ENCODE measurements around the gene CCDC102B.

CCDC102B gene

GRCh38 chr18:68822926-68823325, 25.0 kb downstream of the CCDC102B start:
- Histone ChIP-seq H3K27me3 (replicated peaks in 2 of 5; ENCODE audit: control insufficient read depth in 4 of 5, insufficient read depth in 5 of 5, low read length in 4 of 5) (no peaks in the 10 kb centered on the region), H3K4me3 (ENCODE audit: control insufficient read depth in 1 of 7, extremely low read depth in 1 of 7, insufficient read depth in 4 of 7, low read depth in 2 of 7, low read length in 6 of 7) (no peak overlapping the region), H3K9me3 (ENCODE audit: control extremely low read depth in 1 of 5, control insufficient read depth in 4 of 5, insufficient read depth in 2 of 5, low read depth in 1 of 5, low read length in 4 of 5) (no peaks in the 10 kb centered on the region), H3K36me3 (ENCODE audit: control insufficient read depth in 4 of 4, insufficient read depth in 4 of 4, low read length in 3 of 4) (no peaks in the 10 kb centered on the region), H3K4me1 (ENCODE audit: control extremely low read depth in 1 of 4, control insufficient read depth in 4 of 4, insufficient read depth in 4 of 4, low read length in 3 of 4) (no peaks in the 10 kb centered on the region), H3K27ac (ENCODE audit: insufficient read depth in 1 of 2, low read depth in 1 of 2, low read length in 2 of 2, poor library complexity in 1 of 2, severe bottlenecking in 2 of 2) (no peak overlapping the region)
- 100% methylated on average over 2 of the region's 5 CpGs for WGBS (ENCODE audit: insufficient coverage)
- POLR2A ChIA-PET: no interaction called here
- DNase-seq: no peak
- CTCF ChIA-PET: no interaction called here

GRCh38 chr18:68826121-68826520, 28.2 kb downstream of the CCDC102B start:
- POLR2A ChIA-PET: interaction anchor here (0.6 kb wide), 1 partner anchor 143 kb away, joined by 3 read pairs; no protein-coding TSS in a partner anchor
- Histone ChIP-seq H3K4me3 (ENCODE audit: control insufficient read depth in 1 of 7, extremely low read depth in 1 of 7, insufficient read depth in 4 of 7, low read depth in 2 of 7, low read length in 6 of 7) (no peak overlapping the region), H3K27ac (ENCODE audit: insufficient read depth in 1 of 2, low read depth in 1 of 2, low read length in 2 of 2, poor library complexity in 1 of 2, severe bottlenecking in 2 of 2) (no peak overlapping the region), H3K9me3 (ENCODE audit: control extremely low read depth in 1 of 5, control insufficient read depth in 4 of 5, insufficient read depth in 2 of 5, low read depth in 1 of 5, low read length in 4 of 5) (no peaks in the 10 kb centered on the region), H3K36me3 (ENCODE audit: control insufficient read depth in 4 of 4, insufficient read depth in 4 of 4, low read length in 3 of 4) (no peaks in the 10 kb centered on the region), H3K4me1 (ENCODE audit: control extremely low read depth in 1 of 4, control insufficient read depth in 4 of 4, insufficient read depth in 4 of 4, low read length in 3 of 4) (no peaks in the 10 kb centered on the region), H3K27me3 (replicated peaks in 2 of 5; ENCODE audit: control insufficient read depth in 4 of 5, insufficient read depth in 5 of 5, low read length in 4 of 5) (no peaks in the 10 kb centered on the region)
- WGBS (ENCODE audit: insufficient coverage): 91% methylated on average over 2 of the region's 3 CpGs
- CTCF ChIA-PET: no interaction called here
- DNase-seq: no peak

DNA sequence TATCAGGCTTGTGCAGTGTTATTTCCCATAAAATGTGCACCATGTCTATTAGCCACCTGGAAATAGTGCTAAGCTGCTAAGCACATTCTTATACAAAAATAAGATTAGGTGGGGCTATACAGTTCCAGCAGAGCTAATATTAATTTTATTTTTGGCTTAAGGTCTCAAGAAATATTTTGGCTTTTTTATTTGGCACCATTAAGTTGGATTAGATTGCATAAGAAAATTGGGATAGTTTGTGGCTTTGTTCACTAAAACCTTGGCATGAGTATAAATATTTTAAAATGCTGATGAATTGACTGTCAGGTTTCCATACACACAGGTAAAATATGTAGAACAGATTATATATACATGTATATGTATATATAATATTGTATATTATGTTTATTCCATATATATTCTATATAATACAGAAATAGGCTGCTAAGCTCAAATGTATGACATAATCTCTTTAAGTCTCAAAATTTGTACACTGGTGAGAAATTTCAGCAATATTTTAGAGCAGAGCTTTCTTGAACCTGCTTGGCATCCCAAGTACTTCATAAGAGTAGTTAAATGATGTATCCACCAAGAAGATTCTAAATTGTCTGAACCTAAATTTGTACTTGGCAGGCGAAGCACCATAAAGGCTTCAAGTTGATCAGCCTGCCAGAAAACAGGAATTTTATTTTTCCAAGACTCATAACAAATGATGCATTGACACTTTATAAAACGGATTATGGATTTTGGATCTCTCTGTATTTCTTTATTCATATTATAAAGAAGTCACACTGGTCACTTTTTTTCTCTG, 32.6 kb downstream of the CCDC102B start:
- no peak overlapping the region for H3K27ac ChIP-seq (ENCODE audit: insufficient read depth in 1 of 2, low read depth in 1 of 2, low read length in 2 of 2, poor library complexity in 1 of 2, severe bottlenecking in 2 of 2)
- no peak overlapping the region for H3K4me3 ChIP-seq (ENCODE audit: control insufficient read depth in 1 of 7, extremely low read depth in 1 of 7, insufficient read depth in 4 of 7, low read depth in 2 of 7, low read length in 6 of 7)
- no CpG with 5 or more reads among the region's 2 CpGs for WGBS (ENCODE audit: insufficient coverage)
- DNase-seq: no peak
- H3K36me3 ChIP-seq (ENCODE audit: control insufficient read depth in 4 of 4, insufficient read depth in 4 of 4, low read length in 3 of 4): no peaks in the 10 kb centered on the region
- POLR2A ChIA-PET: no interaction called here
- CTCF ChIA-PET: no interaction called here
- no peaks in the 10 kb centered on the region for H3K9me3 ChIP-seq (ENCODE audit: control extremely low read depth in 1 of 5, control insufficient read depth in 4 of 5, insufficient read depth in 2 of 5, low read depth in 1 of 5, low read length in 4 of 5)
- no peaks in the 10 kb centered on the region for H3K27me3 ChIP-seq (replicated peaks in 2 of 5; ENCODE audit: control insufficient read depth in 4 of 5, insufficient read depth in 5 of 5, low read length in 4 of 5)
- no peaks in the 10 kb centered on the region for H3K4me1 ChIP-seq (ENCODE audit: control extremely low read depth in 1 of 4, control insufficient read depth in 4 of 4, insufficient read depth in 4 of 4, low read length in 3 of 4)

GRCh38 chr18:68833756-68834155, 35.9 kb downstream of the CCDC102B start:
- H3K36me3 ChIP-seq (ENCODE audit: control insufficient read depth in 4 of 4, insufficient read depth in 4 of 4, low read length in 3 of 4): no peaks in the 10 kb centered on the region
- no peak overlapping the region for H3K27ac ChIP-seq (ENCODE audit: insufficient read depth in 1 of 2, low read depth in 1 of 2, low read length in 2 of 2, poor library complexity in 1 of 2, severe bottlenecking in 2 of 2)
- ChIA-PET POLR2A (no interaction called here), CTCF (no interaction called here)
- 100% methylated on average over 4 of the region's 5 CpGs for WGBS (ENCODE audit: insufficient coverage)
- DNase-seq: no peak
- H3K4me3 ChIP-seq (ENCODE audit: control insufficient read depth in 1 of 7, extremely low read depth in 1 of 7, insufficient read depth in 4 of 7, low read depth in 2 of 7, low read length in 6 of 7): no peak overlapping the region
- H3K27me3 ChIP-seq (replicated peaks in 2 of 5; ENCODE audit: control insufficient read depth in 4 of 5, insufficient read depth in 5 of 5, low read length in 4 of 5): no peaks in the 10 kb centered on the region
- peaks cover 0 to 5% (median 0%) of the 10 kb centered on the region in 4 experiments for H3K4me1 ChIP-seq (ENCODE audit: control extremely low read depth in 1 of 4, control insufficient read depth in 4 of 4, insufficient read depth in 4 of 4, low read length in 3 of 4)
- no peaks in the 10 kb centered on the region for H3K9me3 ChIP-seq (ENCODE audit: control extremely low read depth in 1 of 5, control insufficient read depth in 4 of 5, insufficient read depth in 2 of 5, low read depth in 1 of 5, low read length in 4 of 5)

DNA sequence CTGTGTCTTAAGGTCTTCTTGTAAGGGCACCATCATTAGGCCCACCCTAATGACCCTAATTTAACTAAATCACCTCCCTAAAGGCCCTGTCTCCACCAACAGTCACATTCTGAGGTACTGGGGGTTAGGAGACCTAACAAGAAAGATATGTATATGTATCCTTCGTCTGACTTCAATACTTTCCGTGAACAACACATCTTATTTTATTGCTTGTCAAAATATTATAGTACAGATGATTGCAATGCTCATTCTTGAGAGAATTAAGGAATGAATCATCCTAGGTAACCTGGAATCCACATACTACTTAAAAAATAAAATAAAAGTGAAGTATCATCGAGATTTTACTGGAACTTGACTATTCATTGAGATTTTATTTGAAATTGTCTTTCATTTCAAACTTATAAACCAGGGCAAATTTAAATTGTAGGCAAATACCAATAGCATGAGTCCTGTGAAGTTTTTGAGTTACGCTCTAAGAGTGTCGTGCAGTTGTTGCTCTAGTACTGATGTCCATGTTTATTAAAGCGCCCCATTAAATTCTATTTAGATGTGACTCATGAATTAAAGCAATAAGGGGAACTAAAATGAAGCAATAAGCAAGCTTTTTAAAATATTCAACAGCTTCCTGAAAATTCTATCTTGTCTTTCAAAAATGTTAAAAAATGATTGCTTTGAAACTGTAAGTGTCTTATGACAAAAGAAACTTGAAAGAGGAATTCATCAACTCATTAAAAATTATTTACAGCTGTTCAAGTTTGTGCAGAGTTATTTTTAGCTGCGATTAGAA, 40.0 kb downstream of the CCDC102B start:
- Histone ChIP-seq H3K9me3 (ENCODE audit: control extremely low read depth in 1 of 5, control insufficient read depth in 4 of 5, insufficient read depth in 2 of 5, low read depth in 1 of 5, low read length in 4 of 5) (no peaks in the 10 kb centered on the region), H3K4me1 (ENCODE audit: control extremely low read depth in 1 of 4, control insufficient read depth in 4 of 4, insufficient read depth in 4 of 4, low read length in 3 of 4) (peaks cover 0 to 8% (median 2%) of the 10 kb centered on the region in 4 experiments), H3K36me3 (ENCODE audit: control insufficient read depth in 4 of 4, insufficient read depth in 4 of 4, low read length in 3 of 4) (no peaks in the 10 kb centered on the region), H3K27ac (ENCODE audit: insufficient read depth in 1 of 2, low read depth in 1 of 2, low read length in 2 of 2, poor library complexity in 1 of 2, severe bottlenecking in 2 of 2) (no peak overlapping the region), H3K4me3 (ENCODE audit: control insufficient read depth in 1 of 7, extremely low read depth in 1 of 7, insufficient read depth in 4 of 7, low read depth in 2 of 7, low read length in 6 of 7) (no peak overlapping the region), H3K27me3 (replicated peaks in 2 of 5; ENCODE audit: control insufficient read depth in 4 of 5, insufficient read depth in 5 of 5, low read length in 4 of 5) (no peaks in the 10 kb centered on the region)
- CTCF ChIA-PET: interaction anchor here (1.0 kb wide), 1 partner anchor 13 kb away, joined by 3 read pairs; no protein-coding TSS in a partner anchor
- DNase-seq: peak in 2 of 3 donors; percentile 4 to 13
- WGBS (ENCODE audit: insufficient coverage): 67% methylated on average over 3 of the region's 7 CpGs
- POLR2A ChIA-PET: no interaction called here

GRCh38 chr18:68839701-68840100, 41.8 kb downstream of the CCDC102B start:
- ChIA-PET POLR2A (no interaction called here), CTCF (no interaction called here)
- Histone ChIP-seq H3K27me3 (replicated peaks in 2 of 5; ENCODE audit: control insufficient read depth in 4 of 5, insufficient read depth in 5 of 5, low read length in 4 of 5) (no peaks in the 10 kb centered on the region), H3K4me3 (ENCODE audit: control insufficient read depth in 1 of 7, extremely low read depth in 1 of 7, insufficient read depth in 4 of 7, low read depth in 2 of 7, low read length in 6 of 7) (no peak overlapping the region), H3K9me3 (ENCODE audit: control extremely low read depth in 1 of 5, control insufficient read depth in 4 of 5, insufficient read depth in 2 of 5, low read depth in 1 of 5, low read length in 4 of 5) (no peaks in the 10 kb centered on the region), H3K27ac (ENCODE audit: insufficient read depth in 1 of 2, low read depth in 1 of 2, low read length in 2 of 2, poor library complexity in 1 of 2, severe bottlenecking in 2 of 2) (no peak overlapping the region), H3K4me1 (ENCODE audit: control extremely low read depth in 1 of 4, control insufficient read depth in 4 of 4, insufficient read depth in 4 of 4, low read length in 3 of 4) (peaks cover 0 to 8% (median 2%) of the 10 kb centered on the region in 4 experiments), H3K36me3 (ENCODE audit: control insufficient read depth in 4 of 4, insufficient read depth in 4 of 4, low read length in 3 of 4) (no peaks in the 10 kb centered on the region)
- no peak for DNase-seq
- WGBS (ENCODE audit: insufficient coverage): 100% methylated on average over 2 of the region's 4 CpGs

Measured in common myeloid progenitor, CD34-positive (primary cell).